Ectodermal cell (in vitro differentiated cells): ENCODE measurements around the gene SLC24A4.

ENCODE experiments used
- H3K27ac ChIP-seq: 2 replicates; pipeline ENCODE4 v1.7.0; 2013; ENCODE audit warnings: mild to moderate bottlenecking, low read depth, low read length; ENCODE audit not compliant: insufficient read depth, poor library complexity, severe bottlenecking
- H3K27me3 ChIP-seq: 2 replicates; pipeline ENCODE4 v1.7.0; 2013; ENCODE audit warnings: mild to moderate bottlenecking, low read length; ENCODE audit not compliant: insufficient read depth, control insufficient read depth, poor library complexity, severe bottlenecking
- H3K36me3 ChIP-seq: one replicate; pipeline ENCODE4 v1.7.0; 2013; ENCODE audit warnings: low read length; ENCODE audit not compliant: control insufficient read depth, insufficient read depth
- H3K4me1 ChIP-seq: one replicate; pipeline ENCODE4 v1.7.0; 2013; ENCODE audit warnings: low read length; ENCODE audit not compliant: control insufficient read depth, insufficient read depth
- H3K4me3 ChIP-seq: 2 replicates; pipeline ENCODE4 v1.7.0; 2013; ENCODE audit warnings: low read depth, low read length, control low read depth; ENCODE audit not compliant: insufficient read depth
- H3K9me3 ChIP-seq: 2 replicates; pipeline ENCODE4 v1.7.0; 2013; ENCODE audit warnings: mild to moderate bottlenecking, low read length, moderate library complexity; ENCODE audit not compliant: control insufficient read depth
- WGBS, 2 experiments: methylation state at CpG; one replicate each; pipeline ENCODE4 v1.1.7; 2013; ENCODE audit warnings: missing lambda C conversion rate in 2 of 2; 5-methylcytosine and 5-hydroxymethylcytosine counted together

Gene SLC24A4

GRCh38 chr14:92538412-92538985, 215.5 kb downstream of the SLC24A4 start:
- Histone ChIP-seq H3K36me3 (no peaks in the 10 kb centered on the region), H3K27me3 (no peaks in the 10 kb centered on the region), H3K27ac (no peak overlapping the region), H3K4me1 (no peaks in the 10 kb centered on the region), H3K4me3 (no peak overlapping the region), H3K9me3 (no peaks in the 10 kb centered on the region)
- WGBS, 2 experiments = 76 to 80% methylated on average over 6 of the region's 6 CpGs

GRCh38 chr14:92539419-92539818, 216.5 kb downstream of the SLC24A4 start:
- Histone ChIP-seq H3K27ac (no peak overlapping the region), H3K4me1 (no peaks in the 10 kb centered on the region), H3K4me3 (no peak overlapping the region), H3K9me3 (no peaks in the 10 kb centered on the region), H3K27me3 (no peaks in the 10 kb centered on the region), H3K36me3 (no peaks in the 10 kb centered on the region)
- 91 to 98% methylated on average over 3 of the region's 3 CpGs for WGBS, 2 experiments

- Histone ChIP-seq H3K27ac (no peak overlapping the region), H3K27me3 (no peaks in the 10 kb centered on the region), H3K36me3 (no peaks in the 10 kb centered on the region), H3K9me3 (no peaks in the 10 kb centered on the region), H3K4me3 (no peak overlapping the region), H3K4me1 (no peaks in the 10 kb centered on the region)
- WGBS, 2 experiments = 95 to 96% methylated on average over 12 of the region's 12 CpGs
Measured at GRCh38 chr14:92539875-92540274, 216.9 kb downstream of the SLC24A4 start.

- WGBS, 2 experiments = 73 to 74% methylated on average over 6 of the region's 6 CpGs
- Histone ChIP-seq H3K4me3 (no peak overlapping the region), H3K4me1 (no peaks in the 10 kb centered on the region), H3K36me3 (no peaks in the 10 kb centered on the region), H3K9me3 (no peaks in the 10 kb centered on the region), H3K27ac (no peak overlapping the region), H3K27me3 (no peaks in the 10 kb centered on the region)
Measured at GRCh38 chr14:92540472-92541048, 217.6 kb downstream of the SLC24A4 start.

GRCh38 chr14:92542766-92543554, 220.0 kb downstream of the SLC24A4 start:
- no peak overlapping the region for H3K4me3 ChIP-seq
- H3K36me3 ChIP-seq = no peaks in the 10 kb centered on the region
- H3K27me3 ChIP-seq = no peaks in the 10 kb centered on the region
- no peak overlapping the region for H3K27ac ChIP-seq
- no peaks in the 10 kb centered on the region for H3K4me1 ChIP-seq
- no peaks in the 10 kb centered on the region for H3K9me3 ChIP-seq
- WGBS, 2 experiments = 90 to 91% methylated on average over 8 of the region's 8 CpGs

GRCh38 chr14:92544051-92544720, 221.2 kb downstream of the SLC24A4 start:
- no peak overlapping the region for H3K4me3 ChIP-seq
- no peak overlapping the region for H3K27ac ChIP-seq
- no peaks in the 10 kb centered on the region for H3K27me3 ChIP-seq
- H3K9me3 ChIP-seq = no peaks in the 10 kb centered on the region
- no peaks in the 10 kb centered on the region for H3K4me1 ChIP-seq
- WGBS, 2 experiments = 94 to 97% methylated on average over 4 to 6 of the region's 6 CpGs
- no peaks in the 10 kb centered on the region for H3K36me3 ChIP-seq

- Histone ChIP-seq H3K9me3 (no peaks in the 10 kb centered on the region), H3K27ac (no peak overlapping the region)
Measured at GRCh38 chr14:92546347-92547053, 223.5 kb downstream of the SLC24A4 start.

GRCh38 chr14:92549105-92549858, 226.3 kb downstream of the SLC24A4 start:
- Histone ChIP-seq H3K4me3 (no peak overlapping the region), H3K36me3 (no peaks in the 10 kb centered on the region), H3K27ac (no peak overlapping the region), H3K9me3 (no peaks in the 10 kb centered on the region), H3K4me1 (no peaks in the 10 kb centered on the region), H3K27me3 (no peaks in the 10 kb centered on the region)
- WGBS, 2 experiments = 87 to 88% methylated on average over 17 of the region's 17 CpGs

More at GRCh38 chr14:92546347-92547053, 223.5 kb downstream of the SLC24A4 start:
- no peaks in the 10 kb centered on the region for H3K4me1 ChIP-seq
- 95% methylated on average over 6 to 7 of the region's 7 CpGs for WGBS, 2 experiments
- no peak overlapping the region for H3K4me3 ChIP-seq
- H3K27me3 ChIP-seq = no peaks in the 10 kb centered on the region
- H3K36me3 ChIP-seq = no peaks in the 10 kb centered on the region

- WGBS, 2 experiments = 88% methylated on average over 7 of the region's 7 CpGs
- Histone ChIP-seq H3K9me3 (no peaks in the 10 kb centered on the region), H3K4me1 (no peaks in the 10 kb centered on the region), H3K27me3 (no peaks in the 10 kb centered on the region), H3K27ac (no peak overlapping the region), H3K4me3 (no peak overlapping the region), H3K36me3 (no peaks in the 10 kb centered on the region)
Measured at GRCh38 chr14:92549859-92550230, 226.9 kb downstream of the SLC24A4 start.
